T47D (cell line): ENCODE results near the gene SMPD3.

Source experiments
- DNase-seq, 2 experiments: peaks; one replicate each; pipeline versions ENCODE4 v3.0.0 to v3.0.0-alpha.2; 2011 to 2012; ENCODE audit warnings: low read depth in 1 of 2, low spot score in 1 of 2
- JUND ChIP-seq: IDR thresholded peaks from 2 replicates; pipeline ENCODE4 v1.6.1; 2012; ENCODE audit warnings: low read depth
- in situ Hi-C: cut with HindIII; loops from 2 replicates; pipeline ENCODE4 v1.10.0; 2016; ENCODE audit warnings: low sequenced_read_pairs, low pct_unique_long_range_greater_than_20kb

The SMPD3 gene

DNA sequence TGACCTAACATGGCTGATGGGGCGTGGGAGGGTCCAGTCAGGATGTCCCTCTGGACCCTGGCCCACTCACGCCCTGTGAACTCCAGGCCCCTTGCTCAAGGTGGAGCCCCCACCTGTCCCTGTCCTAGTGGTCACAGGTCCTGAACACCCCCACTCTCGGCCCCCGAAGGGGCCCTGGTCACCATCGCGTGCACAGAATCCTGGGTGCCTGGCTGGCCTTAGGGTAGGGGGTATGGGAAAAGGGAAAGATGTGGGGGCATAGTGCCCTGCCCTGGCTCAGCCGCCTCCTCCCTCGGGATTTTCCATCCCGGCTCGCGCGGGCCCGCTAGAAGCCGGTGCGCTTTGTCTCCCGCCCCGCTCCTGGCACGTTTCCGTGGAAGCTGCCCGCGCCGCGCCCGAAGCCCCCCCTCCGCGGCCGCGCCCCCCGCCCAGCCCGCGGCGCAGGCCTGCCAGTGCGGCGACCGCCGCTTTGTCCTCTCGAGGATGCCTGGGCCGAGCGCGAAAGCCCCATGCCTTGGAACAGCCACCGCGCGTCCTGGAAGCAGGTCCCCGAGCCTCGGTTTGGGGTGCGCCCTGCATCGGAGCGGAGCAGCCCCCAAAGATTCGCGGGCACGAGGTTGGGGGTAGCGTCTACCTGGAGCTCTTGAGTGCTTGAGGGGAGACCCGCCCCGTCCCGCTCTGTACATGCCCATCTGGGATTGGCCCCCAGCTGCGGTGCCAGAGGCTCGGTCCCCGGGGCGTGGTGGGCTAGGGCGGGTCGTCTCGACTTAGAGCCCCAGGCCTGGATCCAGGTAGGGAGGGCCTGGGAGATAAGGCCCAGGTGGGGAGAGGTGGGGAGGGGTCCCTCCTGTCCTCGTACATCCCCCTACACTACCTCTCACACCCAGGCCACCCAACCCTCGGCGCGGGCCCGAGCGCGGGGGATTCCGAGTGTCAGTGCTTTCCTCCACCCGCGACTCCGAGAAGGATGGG, 1.3 kb downstream of the SMPD3 start:
- in situ Hi-C loops = no loop called here
- no peak for TF ChIP-seq JUND
- no peak for DNase-seq

DNA sequence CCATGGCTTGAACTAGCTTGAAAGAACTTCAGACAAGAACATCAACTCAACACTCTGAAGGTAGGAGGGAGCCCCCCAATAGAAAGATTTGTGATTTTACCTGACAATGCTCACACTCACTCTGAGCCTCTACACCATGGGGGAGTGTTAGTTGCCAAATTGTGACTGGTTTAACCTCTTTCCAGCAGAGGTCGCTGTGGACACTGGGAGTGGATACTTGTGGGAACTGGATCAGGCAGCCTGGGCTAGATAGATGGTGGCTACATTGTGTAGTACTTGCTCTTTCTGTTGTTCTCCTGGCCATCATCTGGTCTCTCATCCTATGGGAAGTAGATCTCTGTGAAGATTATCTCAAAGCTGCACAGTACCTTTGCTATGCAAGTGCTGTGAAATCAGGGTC, 2.9 kb downstream of the SMPD3 start:
- in situ Hi-C loops = no loop called here
- DNase-seq = peak in 1 of 2 experiments; percentile 89

DNA sequence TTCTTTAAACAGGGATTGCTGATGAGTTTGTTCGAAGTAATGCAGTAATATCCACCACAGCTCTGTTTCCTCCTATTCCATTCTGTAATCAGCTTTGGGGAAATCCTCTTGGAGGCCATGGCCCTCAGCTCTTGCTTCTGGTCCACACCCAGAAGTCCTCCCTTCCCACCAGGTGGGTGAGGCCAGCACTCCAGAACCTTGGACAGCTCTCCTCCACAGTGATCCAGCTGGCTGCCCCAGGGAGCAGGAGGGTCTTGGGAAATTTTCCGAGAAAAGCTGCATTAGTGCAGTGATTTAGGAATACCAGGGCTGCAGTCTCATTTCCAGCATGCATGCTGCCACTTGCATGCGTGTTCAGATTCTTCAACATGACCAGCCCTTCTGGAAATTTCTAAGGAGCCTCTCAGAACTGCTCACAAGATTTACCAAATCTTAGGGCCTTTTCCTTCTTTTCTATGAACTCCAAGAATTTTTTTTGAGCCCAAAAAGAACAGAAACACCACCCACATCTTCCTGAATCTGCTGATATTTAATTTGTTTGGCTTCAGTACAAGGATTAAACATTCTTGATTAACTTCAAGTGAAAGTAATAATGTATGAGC, 4.2 kb downstream of the SMPD3 start:
- DNase-seq = peak; percentile 25 to 68
- in situ Hi-C loops = no loop called here
- no peak for TF ChIP-seq JUND

More for the DNA sequence above, 2.9 kb downstream of the SMPD3 start:
- TF ChIP-seq JUND = no peak

DNA sequence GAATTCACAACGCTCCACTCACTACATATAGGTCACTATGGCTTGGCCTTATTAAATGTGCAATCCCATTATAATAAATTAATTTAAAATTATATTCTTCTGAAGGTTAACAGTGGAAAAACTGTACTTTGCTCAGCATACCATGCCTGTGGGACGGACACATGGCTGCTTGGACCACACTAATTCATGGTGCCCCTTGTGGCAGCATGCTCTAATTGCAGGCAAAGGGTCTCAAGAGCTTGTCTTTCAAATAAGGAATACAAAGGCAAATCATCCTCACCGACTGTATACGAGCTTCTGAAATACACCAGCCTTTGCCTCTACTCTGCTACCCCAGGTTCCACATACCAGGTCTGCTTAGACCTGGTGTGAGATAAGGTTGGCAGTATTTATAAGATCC, 11.7 kb downstream of the SMPD3 start:
- no peak for TF ChIP-seq JUND
- in situ Hi-C loops = no loop called here
- DNase-seq = no peak

DNA sequence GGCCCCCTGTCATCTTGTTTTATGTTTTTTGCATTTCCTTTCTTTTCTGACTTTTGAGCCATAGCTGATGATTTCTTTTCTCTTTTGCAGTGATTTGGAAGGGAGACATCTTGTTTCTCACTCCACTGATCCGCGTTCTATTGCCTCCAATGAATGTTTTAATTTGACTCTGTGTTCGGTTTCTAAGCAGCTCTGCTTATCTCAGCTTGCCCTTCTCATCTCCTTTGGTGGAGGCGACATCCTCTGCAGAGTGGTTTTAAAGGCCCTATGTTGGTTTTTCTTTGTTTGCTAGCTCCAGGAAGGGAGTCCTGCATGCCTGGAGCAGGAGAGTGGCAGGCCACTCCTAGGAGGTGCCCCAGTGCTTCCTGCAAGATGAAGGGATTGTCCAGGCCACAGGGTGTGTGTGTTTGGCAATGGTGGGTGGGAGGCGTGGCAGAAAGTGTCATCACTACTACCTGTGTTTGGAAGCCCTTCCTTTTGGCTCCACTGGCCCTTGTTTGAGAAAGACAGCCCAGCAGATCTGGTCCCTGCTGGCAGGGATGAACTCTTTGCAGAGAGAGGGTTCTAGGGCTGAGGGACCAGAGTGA, 13.6 kb downstream of the SMPD3 start:
- in situ Hi-C loops = no loop called here
- no peak for TF ChIP-seq JUND
- DNase-seq = peak in 1 of 2 experiments; percentile 64

DNA sequence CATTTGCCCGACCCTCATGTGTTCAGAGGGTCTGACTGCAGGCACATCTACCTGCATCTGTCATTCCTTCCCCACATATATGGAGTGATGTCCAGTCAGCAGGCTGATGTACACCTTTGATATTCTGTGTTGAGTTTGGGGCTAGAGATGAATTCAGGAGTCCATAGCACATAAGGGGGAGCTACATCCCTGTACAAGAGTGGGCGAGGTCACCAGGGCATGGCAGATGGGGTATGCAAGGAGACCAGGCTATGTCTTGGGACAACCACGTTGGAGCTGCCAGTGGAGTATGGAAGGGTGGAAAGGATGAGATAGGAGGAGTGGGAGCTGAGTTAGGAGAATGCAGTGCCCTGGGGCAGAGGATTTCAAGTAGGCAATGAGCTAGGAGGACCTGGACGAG, 15.0 kb downstream of the SMPD3 start:
- no peak for TF ChIP-seq JUND
- no peak for DNase-seq
- in situ Hi-C loops = no loop called here

DNA sequence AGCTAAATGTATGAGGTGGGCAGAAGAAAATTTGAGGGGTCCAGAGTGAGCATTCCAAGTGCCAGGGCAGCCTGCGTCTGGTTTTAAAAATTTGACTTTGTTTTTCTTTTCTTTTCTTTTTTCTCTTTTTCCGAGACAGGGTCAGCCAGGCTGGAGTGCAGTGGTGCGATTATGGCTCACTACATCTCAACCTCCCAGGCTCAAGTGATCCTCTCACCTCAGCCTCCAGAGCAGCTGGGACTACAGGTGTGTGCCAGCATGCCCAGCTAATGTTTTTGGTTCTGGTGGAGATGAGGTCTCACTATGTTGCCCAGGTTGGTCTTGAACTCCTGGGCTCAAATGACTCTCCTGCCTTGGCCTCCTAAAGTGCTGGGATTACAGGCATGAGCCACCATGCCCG, 15.6 kb downstream of the SMPD3 start:
- in situ Hi-C loops = no loop called here
- TF ChIP-seq JUND = no peak

DNA sequence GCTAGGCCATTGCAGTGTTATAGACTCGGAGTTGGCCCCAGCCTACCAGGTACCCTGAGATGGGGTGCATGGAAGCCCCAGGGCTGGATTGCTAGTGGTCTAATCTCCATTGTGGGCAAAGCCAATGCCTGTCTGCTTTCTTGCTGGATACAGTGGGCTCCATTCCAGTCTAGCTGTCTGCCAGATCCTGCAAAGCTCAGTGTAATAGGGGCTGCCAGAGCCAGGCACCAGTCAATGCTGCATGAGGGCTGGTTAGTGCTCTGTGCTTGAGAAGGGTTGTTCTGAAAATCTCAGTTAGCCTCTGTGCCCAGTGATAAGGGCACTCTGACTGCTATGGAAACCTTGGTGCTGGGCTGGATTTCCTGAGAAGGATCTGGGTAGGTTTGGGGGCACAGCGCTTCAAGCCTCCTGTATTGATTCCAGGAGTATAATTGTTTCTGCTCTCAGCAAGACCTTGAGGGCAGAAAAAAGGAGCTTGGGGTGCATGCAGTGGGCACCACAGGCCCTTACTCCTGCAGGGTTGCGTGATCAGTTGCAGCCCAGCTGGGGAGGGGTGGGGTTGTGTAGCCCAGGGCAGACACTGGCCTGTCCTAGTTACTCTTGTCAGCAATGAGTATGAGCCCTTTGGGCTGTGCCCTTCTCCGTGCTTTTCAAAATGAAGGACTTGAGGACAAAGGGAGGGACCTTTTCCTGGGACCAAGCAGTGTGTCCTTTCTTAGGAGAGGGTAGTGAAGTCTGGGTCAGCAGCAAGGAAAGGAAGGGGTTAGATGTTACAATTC, 19.0 kb downstream of the SMPD3 start:
- DNase-seq = no peak
- TF ChIP-seq JUND = no peak
- in situ Hi-C loops = no loop called here

More for the DNA sequence above, 15.6 kb downstream of the SMPD3 start:
- DNase-seq = no peak

DNA sequence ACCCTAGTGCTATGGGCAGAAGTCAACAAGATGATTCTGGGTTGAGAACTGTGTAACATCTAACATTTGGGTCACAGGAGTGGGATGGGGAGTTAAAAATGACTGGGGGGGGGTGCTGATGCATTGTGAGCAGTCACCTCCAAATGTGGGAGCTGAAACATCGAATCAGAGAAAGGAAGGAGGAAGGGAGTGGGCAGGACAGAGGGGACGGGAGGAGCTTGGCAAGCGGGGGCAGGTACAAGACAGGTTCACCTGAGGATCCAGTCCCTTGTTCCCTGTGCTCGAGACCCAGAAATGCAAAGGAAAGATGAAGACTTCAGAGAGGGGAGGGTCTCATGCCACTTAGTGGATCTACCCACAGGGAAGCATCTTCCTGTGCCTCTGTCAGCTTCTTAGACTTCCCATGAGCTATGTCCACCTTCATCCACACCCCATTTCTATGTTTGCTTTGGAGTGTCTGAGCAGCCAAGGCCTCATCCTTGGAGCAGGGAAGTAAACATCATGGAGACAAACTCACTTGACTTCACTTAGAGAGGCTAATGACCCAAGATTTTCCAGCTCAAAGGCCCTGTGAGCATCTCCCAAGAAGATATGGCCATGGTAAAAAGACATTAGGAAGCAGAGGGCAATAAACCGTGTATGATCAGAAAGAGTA, 20.5 kb downstream of the SMPD3 start:
- in situ Hi-C loops = no loop called here
- DNase-seq = no peak
- TF ChIP-seq JUND = no peak

DNA sequence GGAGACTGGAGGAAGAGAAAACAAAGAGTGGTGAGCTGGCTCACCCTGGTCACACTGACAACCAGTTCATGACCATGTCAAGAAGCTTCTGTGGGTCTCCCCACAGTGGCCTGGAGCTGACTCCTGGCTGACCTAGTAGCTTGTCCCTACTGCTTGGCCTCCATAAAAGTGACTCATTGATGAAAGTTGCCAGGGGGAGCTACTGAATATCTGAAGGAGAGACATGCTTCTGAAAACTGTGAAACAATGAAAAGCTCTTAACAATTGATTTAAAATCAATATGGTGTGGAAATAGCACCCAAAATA, 22.0 kb downstream of the SMPD3 start:
- no peak for TF ChIP-seq JUND
- peak in 1 of 2 experiments; percentile 54 for DNase-seq
- in situ Hi-C loops = no loop called here

DNA sequence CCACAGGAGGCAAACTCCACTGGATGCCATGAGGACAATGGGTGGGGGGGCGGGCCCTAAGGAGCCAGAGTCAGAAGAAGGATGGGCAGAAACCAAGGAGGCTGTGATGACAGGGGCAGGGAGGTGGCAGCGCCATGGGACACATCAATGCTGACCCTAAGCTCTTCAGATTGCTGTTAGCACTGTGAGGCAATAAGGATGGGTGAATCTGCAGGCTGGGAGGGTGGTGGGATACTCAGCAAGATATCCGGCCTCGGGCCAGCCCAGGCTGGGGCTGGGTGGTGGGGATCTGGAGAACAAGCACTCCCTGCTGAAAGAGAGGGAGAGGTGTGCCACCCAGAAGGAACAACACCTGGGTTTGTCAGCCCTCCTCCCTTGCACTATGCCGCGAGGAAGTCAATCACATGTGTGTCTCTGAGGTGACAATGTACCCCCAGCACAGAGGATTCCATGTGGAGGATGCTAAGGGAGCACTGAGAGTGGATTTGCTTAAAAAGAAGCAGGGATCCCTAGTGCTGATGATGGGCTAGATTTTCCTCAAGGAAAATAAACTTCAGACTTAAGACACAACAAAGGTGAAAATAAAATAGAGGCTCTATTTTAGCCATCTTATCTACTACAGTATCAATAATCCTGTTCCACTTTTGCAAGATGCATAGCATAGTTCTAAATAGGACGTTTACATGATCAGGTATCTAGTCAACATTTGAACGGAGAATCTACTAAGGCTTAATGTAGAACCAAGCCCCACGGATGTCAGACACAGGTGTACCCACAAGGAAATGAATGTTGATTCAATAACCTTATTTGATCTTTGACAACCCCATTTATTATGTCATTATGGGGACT, 22.6 kb downstream of the SMPD3 start:
- no peak for DNase-seq
- no peak for TF ChIP-seq JUND
- in situ Hi-C loops = no loop called here
